ENCODE measurements around the gene ARHGAP26. TPM values are rescaled to one million over a fixed set of nuclear protein-coding genes. Genes with fewer than 3 reads are reported as not detected.

Gene ARHGAP26
- total RNA-seq, 1 experiment from 2014 or later, result 5.5 TPM

DNA sequence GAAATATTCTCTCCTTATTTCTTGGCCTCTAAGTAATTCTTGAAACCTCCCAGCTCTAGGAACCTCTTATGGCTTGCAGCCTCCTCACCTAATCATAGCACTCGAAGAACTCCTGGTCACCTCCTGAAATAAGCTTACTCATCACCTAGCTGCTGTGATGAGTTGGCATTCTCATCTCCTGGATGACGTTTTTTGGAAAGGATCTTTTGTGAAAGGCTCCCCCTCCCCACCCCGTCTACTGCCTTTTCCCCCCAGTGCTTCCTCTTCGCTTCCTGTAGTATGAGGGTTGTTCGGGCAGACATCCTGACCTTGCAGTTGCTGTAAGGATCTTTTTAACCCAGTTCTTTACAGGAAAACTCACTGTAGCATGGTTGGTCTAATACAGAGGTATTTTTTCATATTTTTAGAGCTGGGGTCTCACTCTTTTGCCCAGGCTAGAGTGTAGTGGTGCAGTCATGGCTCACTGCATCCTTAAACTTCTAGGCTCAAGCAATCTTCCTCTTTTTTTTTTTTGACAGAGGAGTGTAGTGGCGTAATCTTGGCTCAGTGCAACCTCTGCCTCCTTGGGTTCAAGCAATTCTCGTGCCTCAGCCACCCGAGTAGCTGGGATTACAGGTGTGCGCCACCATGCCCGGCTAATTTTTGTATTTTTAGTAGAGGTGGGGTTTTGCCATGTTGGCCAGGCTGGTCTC, 41.8 kb downstream of the ARHGAP26 start:
- no peak for DNase-seq (ENCODE audit: low read depth)

DNA sequence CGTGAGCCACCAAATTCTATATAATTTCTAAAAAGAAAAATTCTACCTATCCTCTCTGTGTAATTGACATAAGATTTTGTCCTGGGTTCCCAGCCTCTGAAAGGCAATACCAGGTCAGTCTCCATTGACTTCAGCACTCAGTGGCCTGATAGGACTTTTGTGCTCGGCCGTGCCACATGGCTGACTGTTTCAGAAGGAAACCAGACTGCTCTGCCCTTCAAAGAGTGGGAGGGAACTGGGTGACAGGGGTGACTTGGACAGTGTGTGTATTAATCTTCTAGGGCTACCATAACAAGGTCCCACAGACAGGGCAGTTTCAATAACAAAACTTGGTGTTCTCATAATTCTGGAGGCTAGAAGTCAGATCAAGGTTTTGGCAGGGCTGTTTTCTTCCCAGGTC, 43.0 kb downstream of the ARHGAP26 start:
- no peak for DNase-seq (ENCODE audit: low read depth)

DNA sequence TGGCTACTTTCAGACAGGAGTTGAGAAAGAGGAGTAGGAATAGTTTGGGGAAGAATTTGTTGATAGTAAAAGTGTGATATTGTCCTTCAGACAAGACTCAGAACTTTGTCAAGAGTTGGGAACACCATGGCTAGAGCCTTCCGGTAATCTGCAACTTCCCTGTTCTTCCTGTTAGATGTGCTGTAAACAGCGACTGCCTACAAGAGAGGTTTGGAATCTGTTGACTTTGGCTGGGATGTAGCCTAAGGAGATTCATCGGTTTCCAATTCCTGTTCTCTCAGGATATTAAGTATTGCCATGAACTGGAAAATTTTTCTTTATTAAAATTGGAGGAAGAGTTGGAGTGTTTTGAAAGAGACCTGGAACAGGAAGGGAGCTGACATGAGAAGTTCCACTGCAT, 43.9 kb downstream of the ARHGAP26 start:
- DNase-seq (ENCODE audit: low read depth), result no peak

- no peak for DNase-seq (ENCODE audit: low read depth)
These were observed 45.3 kb downstream of the ARHGAP26 start for GRCh38 chr5:142815469-142815868.

- peak; percentile 85 for DNase-seq (ENCODE audit: low read depth)
These were observed 46.6 kb downstream of the ARHGAP26 start for GRCh38 chr5:142816531-142817430.

GRCh38 chr5:142817949-142818431, 47.8 kb downstream of the ARHGAP26 start:
- DNase-seq (ENCODE audit: low read depth), result peak; percentile 60

GRCh38 chr5:142819292-142819691, 49.1 kb downstream of the ARHGAP26 start:
- DNase-seq (ENCODE audit: low read depth), result peak; percentile 46

DNA sequence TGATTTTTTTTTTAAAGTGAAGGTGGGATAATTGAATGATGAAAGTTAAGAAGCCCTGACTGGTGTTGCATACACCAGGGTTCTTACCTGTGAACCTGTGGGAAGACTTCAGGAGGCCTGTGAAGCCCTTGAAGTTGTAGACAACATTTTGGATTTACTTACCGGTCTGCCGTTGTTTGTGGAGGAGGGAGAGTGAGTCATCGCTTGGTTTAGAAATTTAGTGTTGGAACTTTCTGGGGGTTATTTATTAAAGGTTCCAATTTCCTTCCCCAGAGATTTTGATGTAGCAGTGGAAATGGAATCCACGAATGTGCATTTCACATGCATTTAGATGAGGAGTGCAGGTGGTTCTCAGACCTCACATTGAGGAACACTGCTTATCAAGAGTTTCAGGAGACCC, 49.6 kb downstream of the ARHGAP26 start:
- peak; percentile 63 for DNase-seq (ENCODE audit: low read depth)

- DNase-seq (ENCODE audit: low read depth), result no peak
These were observed 50.3 kb downstream of the ARHGAP26 start for GRCh38 chr5:142820447-142820846.

- DNase-seq (ENCODE audit: low read depth), result peak; percentile 89
These were observed 51.0 kb downstream of the ARHGAP26 start for GRCh38 chr5:142821034-142821732.

GRCh38 chr5:142821733-142822487, 51.7 kb downstream of the ARHGAP26 start:
- peak; percentile 93 for DNase-seq (ENCODE audit: low read depth)

GRCh38 chr5:142823126-142823525, 52.9 kb downstream of the ARHGAP26 start:
- DNase-seq (ENCODE audit: low read depth), result peak; percentile 46

DNA sequence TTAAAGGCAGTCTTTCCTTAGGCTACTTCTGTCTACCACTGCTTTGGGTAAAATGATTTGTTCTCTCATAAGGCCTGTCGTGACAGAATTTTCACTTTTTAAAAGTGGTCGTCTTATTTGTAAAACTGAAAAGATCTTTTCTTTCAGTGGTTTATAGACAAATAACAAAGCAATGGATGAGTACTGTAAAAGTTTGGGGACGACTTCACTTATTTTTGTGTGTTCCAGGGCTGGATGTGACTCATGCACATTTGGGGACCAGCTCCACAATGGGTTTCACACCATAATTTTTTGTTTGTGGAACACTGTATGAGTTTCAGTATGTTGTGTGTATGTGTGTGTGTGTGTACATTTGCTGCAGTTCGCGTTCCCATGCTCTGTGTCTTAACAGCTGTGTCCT, 53.6 kb downstream of the ARHGAP26 start:
- no peak for DNase-seq (ENCODE audit: low read depth)

- DNase-seq (ENCODE audit: low read depth), result no peak
These were observed 54.2 kb downstream of the ARHGAP26 start for GRCh38 chr5:142824391-142824790.

DNA sequence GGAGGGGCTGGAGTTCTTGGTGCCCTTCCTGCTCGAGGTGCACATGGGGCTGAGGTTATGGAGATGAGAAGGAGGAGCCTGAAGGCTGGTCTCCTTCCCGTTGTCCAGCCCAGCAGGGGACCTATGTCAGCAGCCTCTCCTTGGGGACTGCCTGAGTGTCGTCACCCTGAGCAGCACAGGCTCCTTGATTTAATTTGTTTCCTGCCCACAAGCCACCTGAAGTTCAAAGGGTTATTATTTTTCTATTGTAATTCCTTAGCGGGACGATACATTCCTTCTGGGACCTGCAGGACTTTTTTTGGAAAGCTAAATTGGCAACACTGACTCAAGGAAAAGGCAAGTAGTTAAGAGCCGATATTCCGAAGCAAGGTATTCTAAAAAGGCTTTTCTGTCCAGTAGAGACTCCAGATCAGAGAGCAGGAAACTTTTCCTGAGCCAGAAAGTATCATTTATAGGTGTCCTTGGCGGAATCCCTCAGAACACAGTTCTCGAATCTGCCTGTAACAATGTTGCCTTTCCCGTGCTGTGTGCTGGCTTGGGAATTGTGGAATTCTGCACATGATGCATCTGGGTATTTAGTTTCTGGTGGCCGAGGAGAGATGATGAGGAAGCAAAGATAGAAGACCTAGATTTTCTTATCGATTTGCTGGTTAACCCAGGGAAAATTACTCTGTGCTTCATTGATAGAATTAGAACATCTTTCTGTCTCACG, 55.4 kb downstream of the ARHGAP26 start:
- DNase-seq (ENCODE audit: low read depth), result peak; percentile 57

DNA sequence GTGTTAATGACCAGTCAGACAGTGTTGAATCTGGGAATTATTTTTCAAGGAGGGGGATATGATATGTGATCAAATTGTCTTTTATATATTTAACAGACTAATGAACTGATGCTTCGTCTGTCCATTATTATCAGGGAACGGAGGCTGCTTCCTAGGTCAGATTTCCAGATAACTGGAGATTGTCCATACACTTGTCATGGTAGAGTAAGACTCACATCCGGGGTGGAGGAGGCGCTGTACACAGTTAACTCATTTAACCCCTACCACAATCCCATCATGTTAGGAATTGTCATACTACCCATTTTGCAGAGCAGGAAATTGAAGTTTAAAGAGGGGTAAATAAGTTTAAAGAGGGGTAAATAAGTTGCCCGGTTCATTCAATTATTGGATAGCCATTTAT, 55.9 kb downstream of the ARHGAP26 start:
- no peak for DNase-seq (ENCODE audit: low read depth)

DNA sequence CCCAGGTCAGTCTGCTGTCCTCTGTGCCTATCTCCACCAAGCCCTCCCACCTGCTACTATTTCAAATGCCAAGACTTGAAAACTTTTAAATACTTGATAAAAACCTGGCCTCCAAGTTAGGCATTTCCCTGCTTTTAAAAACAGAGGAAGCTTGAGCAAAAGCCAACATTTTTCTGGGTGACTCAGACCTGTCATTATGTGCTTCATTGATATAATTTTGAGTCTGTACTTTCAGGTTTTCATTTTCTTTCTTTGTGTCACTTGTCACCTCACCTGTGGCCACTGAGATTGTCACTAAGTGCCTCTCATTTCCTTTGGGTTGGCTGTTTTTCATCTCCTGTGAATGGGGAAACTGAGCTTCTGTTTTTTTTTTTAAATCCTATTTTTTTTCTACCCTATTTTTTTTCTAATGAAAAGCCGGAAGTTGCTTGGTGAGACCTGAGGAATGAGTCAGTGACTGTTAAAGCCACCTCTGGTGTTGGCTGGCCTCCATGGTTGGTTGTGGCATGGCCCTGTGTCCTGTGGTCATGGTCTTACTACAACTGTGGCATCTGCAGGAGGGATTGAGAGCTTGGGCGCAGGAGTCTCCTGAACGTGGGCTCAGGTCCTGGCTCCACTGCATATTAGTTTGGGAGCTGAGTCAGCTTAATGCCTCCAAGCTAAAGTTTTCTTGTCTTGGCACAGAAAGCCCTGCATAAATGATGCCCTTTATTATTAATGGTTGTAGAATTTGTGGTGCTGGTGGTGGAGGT, 56.7 kb downstream of the ARHGAP26 start:
- DNase-seq (ENCODE audit: low read depth), result peak; percentile 99

- peak; percentile 73 for DNase-seq (ENCODE audit: low read depth)
These were observed 57.9 kb downstream of the ARHGAP26 start for GRCh38 chr5:142827934-142828576.

GRCh38 chr5:142828797-142829535, 58.8 kb downstream of the ARHGAP26 start:
- peak; percentile 28 for DNase-seq (ENCODE audit: low read depth)
